HPDE6-E6E7 (cell line): ENCODE results near the gene VANGL1.
"Not testable (repeated sequence)": the region's sequence is repeated elsewhere in the genome, so short reads cannot be mapped to it uniquely, and the experiment has no call there.

ENCODE experiments used
- DNase-seq: peaks from one replicate; pipeline ENCODE4 v3.0.0; 2011; ENCODE audit warnings: missing footprints; ENCODE audit errors: extremely low spot score

The VANGL1 gene

GRCh38 chr1:115641762-115642167 is at the start of gene VANGL1:
Gene VANGL1, plus strand, starts transcription at chr1:115641970. Its CDS starts 9,444 bp downstream, at chr1:115651414.
- peak; percentile 72 for DNase-seq

GRCh38 chr1:115592264-115592663 is 49.5 kb upstream of the VANGL1 start:
- DNase-seq, result no peak

GRCh38 chr1:115593365-115594259 is 48.2 kb upstream of the VANGL1 start:
- DNase-seq, result no peak

GRCh38 chr1:115594600-115594999 is 47.2 kb upstream of the VANGL1 start:
- no peak for DNase-seq

- peak; percentile 71 for DNase-seq
Measured at GRCh38 chr1:115595279-115596079, 46.3 kb upstream of the VANGL1 start.

GRCh38 chr1:115596080-115596780 is 45.5 kb upstream of the VANGL1 start:
- DNase-seq, result no peak

GRCh38 chr1:115604508-115604907 is 37.3 kb upstream of the VANGL1 start:
- DNase-seq, result no peak

GRCh38 chr1:115606305-115606704 is 35.5 kb upstream of the VANGL1 start:
- no peak for DNase-seq

GRCh38 chr1:115609021-115609420 is 32.7 kb upstream of the VANGL1 start:
- DNase-seq, result no peak

GRCh38 chr1:115613767-115614166 is 28.0 kb upstream of the VANGL1 start:
- no peak for DNase-seq

GRCh38 chr1:115620453-115620852 is 21.3 kb upstream of the VANGL1 start:
- no peak for DNase-seq

GRCh38 chr1:115620950-115621349 is 20.8 kb upstream of the VANGL1 start:
- no peak for DNase-seq

GRCh38 chr1:115624859-115625258 is 16.9 kb upstream of the VANGL1 start:
- DNase-seq, result no peak

- DNase-seq, result no peak
Measured at GRCh38 chr1:115630342-115630741, 11.4 kb upstream of the VANGL1 start.

- DNase-seq, result no peak
Measured at GRCh38 chr1:115632251-115633026, 9.3 kb upstream of the VANGL1 start.

GRCh38 chr1:115633606-115634005 is 8.2 kb upstream of the VANGL1 start:
- DNase-seq, result not testable (repeated sequence)

- not testable (repeated sequence) for DNase-seq
Measured at GRCh38 chr1:115637247-115637646, 4.5 kb upstream of the VANGL1 start.

- DNase-seq, result no peak
Measured at GRCh38 chr1:115640384-115640783, 1.4 kb upstream of the VANGL1 start.

GRCh38 chr1:115642168-115643072 is 650 bp downstream of the VANGL1 start:
- DNase-seq, result peak; percentile 49

GRCh38 chr1:115643225-115643624 is 1.5 kb downstream of the VANGL1 start:
- no peak for DNase-seq
